Parathyroid adenoma (tissue), 2 donors: Measurements from ENCODE around the gene MCRIP2.

ENCODE experiments used
- H2AFZ ChIP-seq: fragments of 300-600 bp; sonication (generic); one replicate; pipeline ENCODE4 v1.7.0; 2017; ENCODE audit warnings: antibody characterized with exemption, mild to moderate bottlenecking
- H3K27ac ChIP-seq: fragments of 300-600 bp; sonication (generic); one replicate; pipeline ENCODE4 v1.7.0; 2017
- H3K27me3 ChIP-seq: fragments of 300-600 bp; sonication (generic); one replicate; pipeline ENCODE4 v1.7.0; 2017; ENCODE audit warnings: low read length; ENCODE audit not compliant: control insufficient read depth, insufficient read depth
- H3K36me3 ChIP-seq: fragments of 300-600 bp; sonication (generic); one replicate; pipeline ENCODE4 v1.7.0; 2017; ENCODE audit warnings: low read length; ENCODE audit not compliant: control insufficient read depth, insufficient read depth
- H3K4me1 ChIP-seq: fragments of 300-600 bp; sonication (generic); one replicate; pipeline ENCODE4 v1.7.0; 2017; ENCODE audit warnings: control low read depth
- H3K4me2 ChIP-seq: fragments of 300-600 bp; sonication (generic); one replicate; pipeline ENCODE4 v1.7.0; 2017; ENCODE audit warnings: low read length
- H3K4me3 ChIP-seq: fragments of 300-600 bp; sonication (generic); one replicate; pipeline ENCODE4 v1.7.0; 2017; ENCODE audit warnings: low read depth, low read length
- H3K79me2 ChIP-seq: fragments of 300-600 bp; sonication (generic); one replicate; pipeline ENCODE4 v1.7.0; 2017; ENCODE audit warnings: control low read depth
- H3K9ac ChIP-seq: fragments of 300-600 bp; sonication (generic); one replicate; pipeline ENCODE4 v1.7.0; 2017; ENCODE audit warnings: mild to moderate bottlenecking
- H3K9me3 ChIP-seq: fragments of 300-600 bp; sonication (generic); one replicate; pipeline ENCODE4 v1.7.0; 2017; ENCODE audit warnings: low read length; ENCODE audit not compliant: control insufficient read depth
- CTCF ChIP-seq: fragments of 300-600 bp; sonication (generic); IDR thresholded peaks from one replicate; pipeline ENCODE4 v1.7.0; 2017; ENCODE audit warnings: antibody characterized with exemption, mild to moderate bottlenecking
- donor health status: primary hyperparathyroidism.

The MCRIP2 gene

GRCh38 chr16:693364-693763 is 51.7 kb downstream of the MCRIP2 start:
- H3K36me3 ChIP-seq, result no peaks in the 10 kb centered on the region
- no peak overlapping the region for H3K27ac ChIP-seq
- TF ChIP-seq CTCF, result no peak
- H3K4me3 ChIP-seq, result no peak overlapping the region
- H2AFZ ChIP-seq, result no peak overlapping the region
- peaks cover 22% of the 10 kb centered on the region for H3K4me1 ChIP-seq
- H3K79me2 ChIP-seq, result peaks cover 5% of the 10 kb centered on the region
- H3K27me3 ChIP-seq, result no peaks in the 10 kb centered on the region
- H3K9me3 ChIP-seq, result no peaks in the 10 kb centered on the region
- no peak overlapping the region for H3K9ac ChIP-seq
- no peak overlapping the region for H3K4me2 ChIP-seq

- Histone ChIP-seq H2AFZ (no peak overlapping the region), H3K9ac (no peak overlapping the region), H3K9me3 (no peaks in the 10 kb centered on the region), H3K4me3 (no peak overlapping the region), H3K79me2 (peaks cover 6% of the 10 kb centered on the region), H3K27me3 (no peaks in the 10 kb centered on the region), H3K36me3 (no peaks in the 10 kb centered on the region), H3K27ac (no peak overlapping the region), H3K4me2 (no peak overlapping the region), H3K4me1 (peaks cover 22% of the 10 kb centered on the region)
- no peak for TF ChIP-seq CTCF
These were observed 52.1 kb downstream of the MCRIP2 start for GRCh38 chr16:693766-694165.

GRCh38 chr16:694187-694862 is 52.7 kb downstream of the MCRIP2 start:
- no peaks in the 10 kb centered on the region for H3K36me3 ChIP-seq
- peaks cover 5% of the 10 kb centered on the region for H3K79me2 ChIP-seq
- H3K27me3 ChIP-seq, result no peaks in the 10 kb centered on the region
- H3K9me3 ChIP-seq, result no peaks in the 10 kb centered on the region
- H3K9ac ChIP-seq, result no peak overlapping the region
- H3K4me1 ChIP-seq, result peaks cover 16% of the 10 kb centered on the region
- no peak overlapping the region for H3K27ac ChIP-seq
- no peak overlapping the region for H2AFZ ChIP-seq
- peak overlapping the region; percentile 72 for H3K4me2 ChIP-seq
- peak overlapping the region; percentile 56 for H3K4me3 ChIP-seq
- no peak for TF ChIP-seq CTCF

GRCh38 chr16:694863-695354 is 53.3 kb downstream of the MCRIP2 start:
- H3K36me3 ChIP-seq, result no peaks in the 10 kb centered on the region
- H3K9ac ChIP-seq, result no peak overlapping the region
- H3K27ac ChIP-seq, result no peak overlapping the region
- H3K9me3 ChIP-seq, result no peaks in the 10 kb centered on the region
- H2AFZ ChIP-seq, result no peak overlapping the region
- H3K4me2 ChIP-seq, result peak overlapping the region; percentile 72
- H3K27me3 ChIP-seq, result no peaks in the 10 kb centered on the region
- no peak for TF ChIP-seq CTCF
- H3K79me2 ChIP-seq, result peaks cover 3% of the 10 kb centered on the region
- peaks cover 13% of the 10 kb centered on the region for H3K4me1 ChIP-seq
- peak overlapping the region; percentile 56 for H3K4me3 ChIP-seq
